ENCODE measurements around the gene RFC5. TPM values are rescaled to one million over a fixed set of nuclear protein-coding genes. Genes with fewer than 3 reads are reported as not detected.

The RFC5 gene
- total and polyA plus RNA-seq, 4 donors: 5.4 to 26.4 (median 6.7) TPM

- no peak for TF ChIP-seq MAX (IDR thresholded peaks at IDR 0.05)
Observed at GRCh38 chr12:118044075-118044474, 27.6 kb downstream of the RFC5 start (continued).

GRCh38 chr12:118044577-118044976 is 28.1 kb downstream of the RFC5 start:
- peaks cover 8 to 27% (median 21%) of the 10 kb centered on the region in 4 donors for H3K36me3 ChIP-seq (ENCODE audit: control insufficient read depth in 4 of 4, insufficient read depth in 3 of 4, low read depth in 1 of 4, low read length in 3 of 4)
- WGBS: 72% methylated on average over 8 of the region's 8 CpGs
- TF ChIP-seq FOXA2 (IDR thresholded peaks at IDR 0.05) (no peak), HNF4A (conservative IDR thresholded peaks at IDR 0.05) (peak; percentile 36 to 51), JUND (IDR thresholded peaks at IDR 0.05) (no peak), NR2F2 (IDR thresholded peaks at IDR 0.05) (no peak), RXRA (IDR thresholded peaks at IDR 0.05) (peak in 1 of 2 donors; percentile 30)
- TF ChIP-seq, protein P1, sequence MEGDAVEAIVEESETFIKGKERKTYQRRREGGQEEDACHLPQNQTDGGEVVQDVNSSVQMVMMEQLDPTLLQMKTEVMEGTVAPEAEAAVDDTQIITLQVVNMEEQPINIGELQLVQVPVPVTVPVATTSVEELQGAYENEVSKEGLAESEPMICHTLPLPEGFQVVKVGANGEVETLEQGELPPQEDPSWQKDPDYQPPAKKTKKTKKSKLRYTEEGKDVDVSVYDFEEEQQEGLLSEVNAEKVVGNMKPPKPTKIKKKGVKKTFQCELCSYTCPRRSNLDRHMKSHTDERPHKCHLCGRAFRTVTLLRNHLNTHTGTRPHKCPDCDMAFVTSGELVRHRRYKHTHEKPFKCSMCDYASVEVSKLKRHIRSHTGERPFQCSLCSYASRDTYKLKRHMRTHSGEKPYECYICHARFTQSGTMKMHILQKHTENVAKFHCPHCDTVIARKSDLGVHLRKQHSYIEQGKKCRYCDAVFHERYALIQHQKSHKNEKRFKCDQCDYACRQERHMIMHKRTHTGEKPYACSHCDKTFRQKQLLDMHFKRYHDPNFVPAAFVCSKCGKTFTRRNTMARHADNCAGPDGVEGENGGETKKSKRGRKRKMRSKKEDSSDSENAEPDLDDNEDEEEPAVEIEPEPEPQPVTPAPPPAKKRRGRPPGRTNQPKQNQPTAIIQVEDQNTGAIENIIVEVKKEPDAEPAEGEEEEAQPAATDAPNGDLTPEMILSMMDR (IDR thresholded peaks at IDR 0.05; ENCODE audit: low read depth, low read length, missing input control): no peak
- H3K27ac ChIP-seq (ENCODE audit: low read depth in 1 of 2, low read length in 2 of 2): no peak overlapping the region
- DNase-seq (ENCODE audit: low spot score): no peak
- peaks cover 0 to 4% (median 0%) of the 10 kb centered on the region in 4 donors for H3K4me1 ChIP-seq (ENCODE audit: control insufficient read depth in 4 of 4, insufficient read depth in 4 of 4, low read length in 3 of 4)
- H3K27me3 ChIP-seq (ENCODE audit: control insufficient read depth in 4 of 4, insufficient read depth in 4 of 4, low read length in 3 of 4): no peaks in the 10 kb centered on the region
- no peak overlapping the region for H3K9ac ChIP-seq (ENCODE audit: low read depth in 1 of 2, low read length in 2 of 2)
- H3K9me3 ChIP-seq (ENCODE audit: control insufficient read depth in 4 of 4, low read length in 3 of 4): no peaks in the 10 kb centered on the region
- no peak overlapping the region for H3K4me3 ChIP-seq (ENCODE audit: low read depth in 1 of 3, low read length in 3 of 3)

DNA sequence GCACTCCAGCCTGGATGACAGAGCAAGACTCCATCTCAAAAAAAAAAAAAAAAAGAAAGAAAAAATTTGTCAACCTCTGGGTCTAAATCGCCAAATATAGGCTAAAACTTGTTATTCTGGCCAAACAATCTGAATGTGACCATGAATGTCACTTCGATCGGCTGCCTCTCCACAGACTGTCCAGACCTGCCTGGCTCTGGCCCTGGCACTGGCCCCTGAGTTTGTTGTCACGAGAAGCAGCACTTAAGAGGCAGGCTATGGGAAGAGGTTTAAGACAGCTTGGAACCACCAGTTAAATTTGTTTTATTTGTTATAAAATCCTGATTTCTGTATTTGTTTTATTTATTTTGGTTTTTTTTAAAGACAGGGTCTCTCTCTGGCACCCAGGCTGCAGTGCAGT is 29.9 kb downstream of the RFC5 start:
- Histone ChIP-seq H3K27me3 (ENCODE audit: control insufficient read depth in 4 of 4, insufficient read depth in 4 of 4, low read length in 3 of 4) (no peaks in the 10 kb centered on the region), H3K4me3 (ENCODE audit: low read depth in 1 of 3, low read length in 3 of 3) (no peak overlapping the region), H3K27ac (ENCODE audit: low read depth in 1 of 2, low read length in 2 of 2) (no peak overlapping the region), H3K36me3 (ENCODE audit: control insufficient read depth in 4 of 4, insufficient read depth in 3 of 4, low read depth in 1 of 4, low read length in 3 of 4) (peaks cover 7 to 20% (median 17%) of the 10 kb centered on the region in 4 donors), H3K9me3 (ENCODE audit: control insufficient read depth in 4 of 4, low read length in 3 of 4) (no peaks in the 10 kb centered on the region), H3K9ac (ENCODE audit: low read depth in 1 of 2, low read length in 2 of 2) (no peak overlapping the region), H3K4me1 (ENCODE audit: control insufficient read depth in 4 of 4, insufficient read depth in 4 of 4, low read length in 3 of 4) (peaks cover 0 to 4% (median 0%) of the 10 kb centered on the region in 4 donors)
- DNase-seq (ENCODE audit: low spot score): no peak
- no peak for TF ChIP-seq YY1 (IDR thresholded peaks at IDR 0.05)
- TF ChIP-seq SP1 (IDR thresholded peaks at IDR 0.05): no peak
- TF ChIP-seq, protein P1 (IDR thresholded peaks at IDR 0.05; ENCODE audit: low read depth, low read length, missing input control): no peak
- no peak for TF ChIP-seq FOXA1 (IDR thresholded peaks at IDR 0.05)
- WGBS: 98% methylated on average over 4 of the region's 4 CpGs
